IMR-90 (cell line): ENCODE results near the gene GOLGA1. TPM values are rescaled to one million over a fixed set of nuclear protein-coding genes. Genes with fewer than 3 reads are reported as not detected.

Experiments used
- ATAC-seq: fragments of 200-7000 bp; cut with Tn5 transposase; 2 replicates; pipeline ENCODE4 v1.9.1; 2020; ENCODE audit warnings: low read depth, mild to moderate bottlenecking, moderate library complexity
- BruUV-seq: library from RNA; stranded (reverse); fragments of 400-500 nt; replicated peaks from 2 replicates; lab custom pipeline; 2021; lab: Mats Ljungman, UMichigan
- CTCF ChIA-PET: fragments of 300-600 bp; formaldehyde crosslinking; extraction: SDS; loops from one replicate; lab custom pipeline; 2021; ENCODE audit warnings: antibody characterized with exemption; lab: Yijun Ruan, JAX
- POLR2A ChIA-PET: fragments of 300-600 bp; sonication (Branson Sonifier 250); formaldehyde crosslinking; loops from one replicate; lab custom pipeline; 2022; ENCODE audit warnings: antibody characterized with exemption; ENCODE audit not compliant: unreplicated experiment; lab: Charles Lee
- DNase-seq: peaks from one replicate; pipeline ENCODE4 v3.0.0; 2013
- H2AFZ ChIP-seq: replicated peaks from 2 replicates; pipeline ENCODE3; 2013; ENCODE audit warnings: low read length, mild to moderate bottlenecking; ENCODE audit not compliant: poor library complexity
- H2AK5ac ChIP-seq: 2 replicates; pipeline ENCODE4 v1.6.1; 2013; ENCODE audit warnings: low read depth, low read length, inconsistent platforms
- H2AK9ac ChIP-seq: replicated peaks from 2 replicates; pipeline ENCODE3; 2013; ENCODE audit warnings: mild to moderate bottlenecking, low read depth, low read length, moderate library complexity; ENCODE audit not compliant: poor library complexity
- H2BK120ac ChIP-seq: 2 replicates; pipeline ENCODE4 v1.6.1; 2013; ENCODE audit warnings: low read depth, low read length, inconsistent platforms
- H2BK15ac ChIP-seq: 3 replicates; pipeline ENCODE4 v1.6.1; 2013; ENCODE audit warnings: low read depth, low read length, inconsistent platforms
- H2BK20ac ChIP-seq: 2 replicates; pipeline ENCODE4 v1.6.1; 2013; ENCODE audit warnings: low read depth, mild to moderate bottlenecking, inconsistent platforms, low read length, moderate library complexity
- H2BK5ac ChIP-seq: 2 replicates; pipeline ENCODE4 v1.6.1; 2013; ENCODE audit warnings: mild to moderate bottlenecking, low read depth, low read length, inconsistent platforms; ENCODE audit not compliant: poor library complexity, severe bottlenecking
- H3K14ac ChIP-seq: replicated peaks from 2 replicates; pipeline ENCODE4 v1.6.1; 2013; ENCODE audit warnings: low read depth, low read length, inconsistent platforms
- H3K18ac ChIP-seq: 2 replicates; pipeline ENCODE4 v1.6.1; 2013; ENCODE audit warnings: low read depth, low read length, control low read depth
- H3K23ac ChIP-seq: 2 replicates; pipeline ENCODE4 v1.6.1; 2013; ENCODE audit warnings: low read depth, low read length, inconsistent platforms
- H3K27ac ChIP-seq: 2 replicates; pipeline ENCODE4 v1.5.1; 2013; ENCODE audit warnings: mild to moderate bottlenecking, control low read depth, low read length; ENCODE audit not compliant: insufficient read depth
- H3K27me3 ChIP-seq: 2 replicates; pipeline ENCODE4 v1.6.1; 2013; ENCODE audit warnings: low read length; ENCODE audit not compliant: control insufficient read depth, insufficient read depth
- H3K36me3 ChIP-seq: 2 replicates; pipeline ENCODE4 v1.6.1; 2013; ENCODE audit warnings: low read length, mixed read lengths; ENCODE audit not compliant: control insufficient read depth, insufficient read depth
- H3K4ac ChIP-seq: 2 replicates; pipeline ENCODE4 v1.6.1; 2013; ENCODE audit warnings: low read depth, low read length, inconsistent platforms
- H3K4me1 ChIP-seq: 2 replicates; pipeline ENCODE4 v1.6.1; 2013; ENCODE audit warnings: low read length, mixed read lengths; ENCODE audit not compliant: control insufficient read depth, insufficient read depth
- H3K4me2 ChIP-seq: 2 replicates; pipeline ENCODE4 v1.6.1; 2013; ENCODE audit warnings: low read depth, mild to moderate bottlenecking, control low read depth, low read length, moderate library complexity
- H3K4me3 ChIP-seq: 2 replicates; pipeline ENCODE4 v1.5.1; 2013; ENCODE audit warnings: low read depth, mild to moderate bottlenecking, control low read depth, low read length, moderate library complexity; ENCODE audit not compliant: insufficient read depth
- H3K56ac ChIP-seq: 2 replicates; pipeline ENCODE4 v1.6.1; 2013; ENCODE audit warnings: low read length, inconsistent platforms; ENCODE audit not compliant: insufficient read depth; ENCODE audit errors: extremely low read depth
- H3K79me1 ChIP-seq, 2 experiments: 2 replicates each; pipeline ENCODE4 v1.6.1; 2013; ENCODE audit warnings: low read length in 2 of 2, inconsistent platforms in 1 of 2, low read depth in 1 of 2
- H3K9ac ChIP-seq: 2 replicates; pipeline ENCODE4 v1.6.1; 2013; ENCODE audit warnings: low read depth, low read length, control low read depth
- H3K9me1 ChIP-seq: 2 replicates; pipeline ENCODE4 v1.6.1; 2013; ENCODE audit warnings: low read length, inconsistent platforms; ENCODE audit not compliant: insufficient read depth
- H3K9me3 ChIP-seq: 2 replicates; pipeline ENCODE4 v1.6.1; 2013; ENCODE audit warnings: low read length; ENCODE audit not compliant: control insufficient read depth, insufficient read depth
- H4K20me1 ChIP-seq: 2 replicates; pipeline ENCODE4 v1.6.1; 2013; ENCODE audit warnings: low read length, inconsistent platforms; ENCODE audit not compliant: insufficient read depth
- H4K5ac ChIP-seq: 2 replicates; pipeline ENCODE4 v1.6.1; 2013; ENCODE audit warnings: mild to moderate bottlenecking, low read depth, low read length, control low read depth
- H4K8ac ChIP-seq, 2 experiments: 2 replicates each; pipeline ENCODE4 v1.6.1; 2013; ENCODE audit warnings: low read depth in 2 of 2, low read length in 2 of 2, control low read depth in 1 of 2, inconsistent platforms in 1 of 2
- H4K91ac ChIP-seq: 2 replicates; pipeline ENCODE4 v1.6.1; 2013; ENCODE audit warnings: low read depth, low read length, inconsistent platforms; ENCODE audit not compliant: insufficient read depth
- CTCF ChIP-seq: conservative IDR thresholded peaks from 2 replicates; pipeline ENCODE4 v1.5.1; 2012; ENCODE audit warnings: mild to moderate bottlenecking, low read depth, low read length, improper control_type of control experiment
- SMC3 ChIP-seq: fragments of 150-350 bp; IDR thresholded peaks from 2 replicates; pipeline ENCODE4 v1.6.1; 2016; ENCODE audit warnings: low read depth, mild to moderate bottlenecking, antibody characterized with exemption, low read length, moderate library complexity
- WGBS, 2 experiments: methylation state at CpG; one replicate each; pipeline versions ENCODE4 v1.1.5 to v1.1.7; 2013; ENCODE audit warnings: missing lambda C conversion rate in 2 of 2; ENCODE audit not compliant: insufficient read length in 1 of 2; ENCODE audit errors: extremely low coverage in 2 of 2; 5-methylcytosine and 5-hydroxymethylcytosine counted together
- dilution Hi-C: fragments of 300-500 bp; cut with HindIII; formaldehyde crosslinking; loops from one replicate; pipeline ENCODE4 v1.14.3; 2018; ENCODE audit warnings: low sequenced_read_pairs; ENCODE audit not compliant: unreplicated experiment
- in situ Hi-C: fragments of 300-500 bp; cut with MboI; formaldehyde crosslinking; loops from 3 replicates; pipeline ENCODE4 v1.14.3; 2019; ENCODE audit warnings: low sequenced_read_pairs, inconsistent platforms, mixed read lengths
- intact Hi-C: fragments of 100-400 bp; cut with micrococcal nuclease; formaldehyde crosslinking; loops from 2 replicates; pipeline ENCODE4 v1.10.0; 2022
- polyA plus RNA-seq, 3 experiments: library from polyadenylated mRNA; depleted of rRNA; stranded (reverse); fragments of >200 nt; gene quantifications; 2 replicates each; pipeline ENCODE4 v1.2.3, GENCODE V29; 2012; ENCODE audit warnings: low replicate concordance in 1 of 3
- total RNA-seq: library from RNA; depleted of rRNA; stranded (reverse); fragments of >200 nt; gene quantifications from 2 replicates; pipeline ENCODE4 v1.2.3, GENCODE V29; 2012

The GOLGA1 gene
- total and polyA plus RNA-seq, 2 of the 4 experiments (the other 2 are of a cell fraction), result 10.6 to 12.7 TPM

- TF ChIP-seq CTCF (no peak), SMC3 (no peak)
- H3K4me1 ChIP-seq, result peaks cover 2% of the 10 kb centered on the region; the same call in 1 of the 2 replicates
- no peak overlapping the region for H3K4me3 ChIP-seq
- no peak overlapping the region for H3K4ac ChIP-seq
- DNase-seq, result no peak
- H3K4me2 ChIP-seq, result no peak overlapping the region
- no peak overlapping the region for H2BK120ac ChIP-seq
- H3K9me1 ChIP-seq, result peaks cover 3% of the 10 kb centered on the region; the same call in 1 of the 2 replicates
- intact Hi-C loops (no loop called here), in situ Hi-C loops (no loop called here), dilution Hi-C loops (no loop called here)
- H3K23ac ChIP-seq, result no peak overlapping the region
- H3K36me3 ChIP-seq, result peaks cover 57% of the 10 kb centered on the region
- H3K79me1 ChIP-seq, result peaks cover 10 to 15% of the 10 kb centered on the region in 2 experiments
- H3K18ac ChIP-seq, result no peak overlapping the region
- H4K91ac ChIP-seq, result no peak overlapping the region
- 75% methylated on average over 7 of the region's 9 CpGs; no CpG with 5 or more reads in 1 of the 2 experiments for WGBS, 2 experiments
- no peak overlapping the region for H4K5ac ChIP-seq
- no peak overlapping the region for H2AK5ac ChIP-seq
- no peak overlapping the region for H3K14ac ChIP-seq
- no peak overlapping the region for H2BK5ac ChIP-seq
- H4K20me1 ChIP-seq, result peaks cover 20% of the 10 kb centered on the region
- no peak overlapping the region for H3K56ac ChIP-seq
- H3K27ac ChIP-seq, result no peak overlapping the region
- H2BK15ac ChIP-seq, result no peak overlapping the region
- no TSS peak for BruUV-seq
- no peak overlapping the region for H2AFZ ChIP-seq
- no peak overlapping the region for H3K9ac ChIP-seq
- H2AK9ac ChIP-seq, result no peak overlapping the region
- CTCF ChIA-PET, result interaction anchor here (0.5 kb wide), 1 partner anchor 349 kb away, joined by 5 read pairs; no protein-coding TSS in a partner anchor
- no peaks in the 10 kb centered on the region for H3K9me3 ChIP-seq
- H3K27me3 ChIP-seq, result no peaks in the 10 kb centered on the region
- H4K8ac ChIP-seq, result no peak overlapping the region
- POLR2A ChIA-PET, result no interaction called here
- H2BK20ac ChIP-seq, result no peak overlapping the region
- no peak for ATAC-seq
These were observed 60.4 kb downstream of the GOLGA1 start for GRCh38 chr9:124880501-124880900.
